Measurements from ENCODE around the gene EXOC4.

EXOC4 gene

DNA sequence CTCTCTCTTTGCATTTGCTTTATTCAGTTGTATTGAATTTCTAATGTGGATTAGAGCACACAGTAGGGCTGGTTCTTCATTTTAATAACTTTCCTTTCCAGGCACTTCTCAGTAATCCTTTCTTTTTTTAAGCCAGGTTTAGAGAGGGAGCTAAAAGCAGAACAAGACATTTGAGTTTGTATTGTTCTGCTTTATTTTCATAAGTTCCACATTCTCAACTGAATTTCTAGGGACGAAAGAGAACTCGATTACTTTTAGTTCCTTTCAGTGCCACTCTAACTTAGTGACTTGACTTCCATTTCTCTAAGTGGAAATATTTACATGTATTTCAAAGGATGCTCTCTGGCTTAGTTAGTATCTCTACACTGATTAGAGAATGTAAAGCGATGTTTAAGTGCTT is 145.6 kb downstream of the EXOC4 start:
- Histone ChIP-seq H2AFZ (ENCODE audit: low read length) (no peak overlapping the region), H3K79me2 (ENCODE audit: insufficient read depth, low read length) (0 out of 2 replicates have a peak, but pooled peaks cover 4% of the 10 kb centered on the region), H4K20me1 (ENCODE audit: insufficient read depth, low read length, poor library complexity, severe bottlenecking) (no peaks in the 10 kb centered on the region), H3K4me2 (ENCODE audit: low read depth, low read length, poor library complexity, severe bottlenecking) (no peak overlapping the region), H3K9me3 (ENCODE audit: insufficient read depth, low read depth, low read length) (no peaks in the 10 kb centered on the region), H3K9ac (ENCODE audit: low read depth, low read length, poor library complexity, severe bottlenecking) (no peak overlapping the region), H3K9me2 (replicated peaks; ENCODE audit: low read depth, low read length) (no peaks in the 10 kb centered on the region), H3K27me3 (ENCODE audit: insufficient read depth, low read length, poor library complexity, severe bottlenecking) (no peaks in the 10 kb centered on the region), H3K36me3 (ENCODE audit: insufficient read depth, low read length) (no peaks in the 10 kb centered on the region), H3K4me3 (ENCODE audit: low read length, poor library complexity, severe bottlenecking) (no peak overlapping the region), H3K4me1 (ENCODE audit: insufficient read depth, low read length, poor library complexity, severe bottlenecking) (peaks cover 49% of the 10 kb centered on the region), H3F3A (ENCODE audit: low read depth) (no peaks in the 10 kb centered on the region)
- no peak for TF ChIP-seq EZH2phosphoT487 (IDR thresholded peaks at IDR 0.05; ENCODE audit: borderline replicate concordance)
- TF ChIP-seq, protein P1, sequence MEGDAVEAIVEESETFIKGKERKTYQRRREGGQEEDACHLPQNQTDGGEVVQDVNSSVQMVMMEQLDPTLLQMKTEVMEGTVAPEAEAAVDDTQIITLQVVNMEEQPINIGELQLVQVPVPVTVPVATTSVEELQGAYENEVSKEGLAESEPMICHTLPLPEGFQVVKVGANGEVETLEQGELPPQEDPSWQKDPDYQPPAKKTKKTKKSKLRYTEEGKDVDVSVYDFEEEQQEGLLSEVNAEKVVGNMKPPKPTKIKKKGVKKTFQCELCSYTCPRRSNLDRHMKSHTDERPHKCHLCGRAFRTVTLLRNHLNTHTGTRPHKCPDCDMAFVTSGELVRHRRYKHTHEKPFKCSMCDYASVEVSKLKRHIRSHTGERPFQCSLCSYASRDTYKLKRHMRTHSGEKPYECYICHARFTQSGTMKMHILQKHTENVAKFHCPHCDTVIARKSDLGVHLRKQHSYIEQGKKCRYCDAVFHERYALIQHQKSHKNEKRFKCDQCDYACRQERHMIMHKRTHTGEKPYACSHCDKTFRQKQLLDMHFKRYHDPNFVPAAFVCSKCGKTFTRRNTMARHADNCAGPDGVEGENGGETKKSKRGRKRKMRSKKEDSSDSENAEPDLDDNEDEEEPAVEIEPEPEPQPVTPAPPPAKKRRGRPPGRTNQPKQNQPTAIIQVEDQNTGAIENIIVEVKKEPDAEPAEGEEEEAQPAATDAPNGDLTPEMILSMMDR (conservative IDR thresholded peaks at IDR 0.05; ENCODE audit: low read length) = no peak

DNA sequence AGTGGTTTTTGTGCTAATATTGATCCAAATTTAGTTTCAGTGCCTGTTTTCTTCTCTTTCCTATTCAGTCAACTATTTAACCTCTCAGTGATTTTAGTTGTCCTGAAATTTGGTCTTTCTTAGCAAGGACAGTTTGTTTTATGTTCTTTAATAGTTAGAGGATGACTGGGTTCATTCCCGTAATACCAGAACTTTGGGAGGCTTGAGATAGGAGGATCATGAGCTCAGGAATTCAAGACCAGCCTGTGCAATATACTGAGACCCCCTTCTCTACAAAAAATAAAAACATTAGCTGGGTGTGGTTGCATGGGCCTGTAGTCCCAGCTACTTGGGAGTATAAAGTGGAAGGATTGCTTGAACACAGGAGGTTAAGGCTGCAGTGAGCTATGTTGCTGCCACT is 148.3 kb downstream of the EXOC4 start:
- Histone ChIP-seq H3K9me2 (replicated peaks; ENCODE audit: low read depth, low read length) (no peaks in the 10 kb centered on the region), H3K27me3 (ENCODE audit: insufficient read depth, low read length, poor library complexity, severe bottlenecking) (no peaks in the 10 kb centered on the region), H3F3A (ENCODE audit: low read depth) (no peaks in the 10 kb centered on the region), H3K36me3 (ENCODE audit: insufficient read depth, low read length) (no peaks in the 10 kb centered on the region), H2AFZ (ENCODE audit: low read length) (no peak overlapping the region), H3K4me1 (ENCODE audit: insufficient read depth, low read length, poor library complexity, severe bottlenecking) (peaks cover 24% of the 10 kb centered on the region), H3K9ac (ENCODE audit: low read depth, low read length, poor library complexity, severe bottlenecking) (no peak overlapping the region), H4K20me1 (ENCODE audit: insufficient read depth, low read length, poor library complexity, severe bottlenecking) (no peaks in the 10 kb centered on the region), H3K9me3 (ENCODE audit: insufficient read depth, low read depth, low read length) (no peaks in the 10 kb centered on the region), H3K79me2 (ENCODE audit: insufficient read depth, low read length) (no peaks in the 10 kb centered on the region), H3K4me2 (ENCODE audit: low read depth, low read length, poor library complexity, severe bottlenecking) (peak overlapping the region; percentile 64), H3K4me3 (ENCODE audit: low read length, poor library complexity, severe bottlenecking) (peak overlapping the region; percentile 34)
- TF ChIP-seq, protein P1 (conservative IDR thresholded peaks at IDR 0.05; ENCODE audit: low read length) = no peak
- TF ChIP-seq EZH2phosphoT487 (IDR thresholded peaks at IDR 0.05; ENCODE audit: borderline replicate concordance) = no peak

DNA sequence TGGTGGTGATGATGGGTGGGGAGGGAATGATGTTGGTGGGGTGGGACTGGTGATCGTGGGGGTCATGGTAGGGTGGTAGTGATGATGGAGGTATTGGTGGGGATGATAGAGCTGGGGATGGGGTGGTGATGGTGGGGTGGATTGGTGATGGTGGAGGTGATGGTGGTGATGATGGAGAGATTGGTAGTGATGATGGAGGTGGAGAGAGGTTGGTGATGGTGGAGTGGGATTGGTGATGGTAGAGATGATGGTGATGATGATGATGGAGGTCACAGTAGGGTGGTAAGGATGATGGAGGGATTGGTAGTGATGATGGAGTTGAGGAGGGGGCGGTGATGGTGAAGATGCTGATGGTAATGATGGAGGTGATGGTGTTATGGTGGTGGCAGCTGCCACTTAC is 155.3 kb downstream of the EXOC4 start:
- no peaks in the 10 kb centered on the region; the same call in 1 of the 2 replicates for H3K79me2 ChIP-seq (ENCODE audit: insufficient read depth, low read length)
- no peaks in the 10 kb centered on the region for H3K36me3 ChIP-seq (ENCODE audit: insufficient read depth, low read length)
- no peak overlapping the region for H3K9ac ChIP-seq (ENCODE audit: low read depth, low read length, poor library complexity, severe bottlenecking)
- no peaks in the 10 kb centered on the region for H3K9me3 ChIP-seq (ENCODE audit: insufficient read depth, low read depth, low read length)
- TF ChIP-seq, protein P1 (conservative IDR thresholded peaks at IDR 0.05; ENCODE audit: low read length) = no peak
- no peak for TF ChIP-seq EZH2phosphoT487 (IDR thresholded peaks at IDR 0.05; ENCODE audit: borderline replicate concordance)
- H3F3A ChIP-seq (ENCODE audit: low read depth) = no peaks in the 10 kb centered on the region
- no peak overlapping the region for H3K4me2 ChIP-seq (ENCODE audit: low read depth, low read length, poor library complexity, severe bottlenecking)
- H2AFZ ChIP-seq (ENCODE audit: low read length) = no peak overlapping the region
- H3K27me3 ChIP-seq (ENCODE audit: insufficient read depth, low read length, poor library complexity, severe bottlenecking) = no peaks in the 10 kb centered on the region
- H4K20me1 ChIP-seq (ENCODE audit: insufficient read depth, low read length, poor library complexity, severe bottlenecking) = no peaks in the 10 kb centered on the region
- no peak overlapping the region for H3K4me3 ChIP-seq (ENCODE audit: low read length, poor library complexity, severe bottlenecking)
- no peaks in the 10 kb centered on the region for H3K9me2 ChIP-seq (replicated peaks; ENCODE audit: low read depth, low read length)
- H3K4me1 ChIP-seq (ENCODE audit: insufficient read depth, low read length, poor library complexity, severe bottlenecking) = peaks cover 8% of the 10 kb centered on the region
